Ramos (cell line): ENCODE measurements around the gene ANKH.

ENCODE experiments used
- in situ Hi-C: fragments of 300-500 bp; cut with MboI; formaldehyde crosslinking; loops from one replicate; pipeline ENCODE4 v1.14.3; 2022; ENCODE audit warnings: low sequenced_read_pairs; ENCODE audit not compliant: unreplicated experiment

The ANKH gene

DNA sequence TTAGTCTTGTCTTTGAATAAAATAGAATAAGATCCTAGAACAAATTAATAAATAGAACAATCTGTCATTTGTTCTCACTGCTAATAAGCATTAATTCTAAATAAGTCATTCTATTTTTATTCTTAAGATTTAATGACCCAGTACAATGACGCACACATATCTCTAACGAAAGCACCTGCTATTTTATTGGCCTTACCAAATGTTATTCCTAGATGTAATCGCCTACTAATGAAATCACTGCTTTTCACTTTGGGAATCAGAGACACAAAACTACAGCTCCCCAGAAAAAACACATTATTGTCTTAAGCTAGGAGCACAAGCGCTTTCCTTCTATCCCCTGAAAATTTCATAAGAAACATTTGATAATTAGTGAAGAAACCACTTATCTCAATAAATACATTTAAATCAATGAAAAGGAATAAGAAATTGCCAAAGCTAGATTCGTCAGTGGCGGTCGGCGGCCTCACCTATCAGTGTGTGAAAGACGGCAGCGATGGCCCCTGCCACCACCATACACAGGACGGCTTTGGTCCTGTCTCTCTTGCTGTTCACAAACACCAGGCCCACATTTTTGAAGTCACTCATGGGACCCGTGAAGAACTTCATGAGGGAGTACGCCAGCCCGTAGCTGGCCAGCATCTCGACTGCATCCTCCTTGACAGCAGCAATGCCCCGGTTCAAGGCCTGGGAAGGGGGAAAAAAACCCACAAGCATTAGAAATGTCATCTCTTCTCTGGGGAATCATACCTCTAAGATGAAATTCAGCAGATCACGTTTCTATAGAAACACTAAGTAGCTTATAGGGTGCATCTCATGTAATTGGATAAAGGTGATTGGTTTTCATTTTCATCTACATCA is 102.8 kb downstream of the ANKH start:
- in situ Hi-C loops, result no loop called here

DNA sequence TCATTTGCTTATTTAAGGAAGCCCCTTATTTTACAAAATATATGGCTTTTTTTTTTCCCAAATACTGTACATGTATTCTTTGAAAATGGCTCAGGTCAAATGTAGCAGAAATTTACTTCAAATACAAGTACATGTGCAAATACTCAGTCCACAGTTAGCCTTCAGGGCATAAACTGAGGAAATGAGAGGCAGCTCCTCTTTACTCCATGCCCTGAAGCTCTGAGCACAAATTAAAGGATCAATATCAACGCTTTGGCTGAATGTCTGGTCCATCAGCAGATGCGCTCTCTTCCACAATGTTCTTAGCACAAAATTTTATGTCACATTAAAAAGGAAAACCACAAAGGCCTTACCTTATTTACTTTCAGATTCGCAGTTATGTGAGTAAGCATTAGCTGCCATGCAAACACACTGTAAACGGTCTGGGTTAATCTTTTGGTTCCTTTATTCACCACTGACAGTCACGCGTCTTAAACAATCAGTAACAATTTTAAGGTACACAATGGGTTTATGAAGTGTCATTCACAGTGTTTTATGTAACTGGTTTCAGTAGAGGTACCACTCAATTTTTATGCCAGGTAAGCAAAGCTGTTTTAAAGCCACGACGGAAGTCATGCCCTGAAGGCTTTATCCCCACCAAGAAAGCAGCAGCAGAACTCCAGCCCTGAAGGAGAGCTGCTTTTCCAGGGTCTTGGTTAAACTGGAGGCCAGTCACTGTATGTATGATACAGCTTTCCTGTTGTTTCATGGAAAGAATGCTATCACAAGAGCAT is 103.7 kb downstream of the ANKH start:
- in situ Hi-C loops, result no loop called here

DNA sequence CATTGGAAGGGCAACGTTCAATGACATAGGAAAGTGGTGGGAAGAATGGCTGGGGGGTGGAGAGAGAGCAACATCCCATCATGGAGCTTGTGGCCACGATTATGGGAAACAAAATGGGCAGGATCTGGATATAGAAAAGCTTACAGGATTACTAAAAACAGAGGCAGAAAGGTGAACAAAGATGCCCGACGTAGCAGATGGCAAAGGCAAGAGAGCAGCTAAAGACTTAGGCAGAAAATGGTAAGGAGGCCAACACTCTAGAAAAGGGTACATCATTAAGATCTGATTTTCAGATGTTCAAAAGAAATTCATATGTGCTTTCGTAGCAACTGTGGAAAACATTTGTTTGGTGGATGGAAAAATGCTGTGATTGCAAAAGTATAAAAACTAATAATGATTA is 104.5 kb downstream of the ANKH start:
- in situ Hi-C loops, result no loop called here

DNA sequence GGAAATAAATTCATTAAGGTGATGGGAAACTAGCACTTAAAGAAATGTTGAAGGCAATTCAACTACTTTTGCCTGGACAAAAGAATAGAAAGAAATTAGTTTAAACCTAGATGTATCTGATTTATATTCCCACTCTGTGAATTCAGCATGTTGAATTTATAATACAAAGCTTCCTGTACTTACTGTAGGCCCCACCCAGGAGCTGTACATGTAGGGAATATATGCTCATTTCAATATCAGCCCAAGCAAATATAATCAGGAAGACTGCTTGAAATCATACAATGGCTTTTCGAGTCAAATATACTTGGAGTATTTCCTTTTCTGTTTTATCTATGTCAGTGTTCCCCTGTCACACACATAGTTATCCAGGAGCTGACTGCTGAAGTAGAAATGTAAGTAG is 105.0 kb downstream of the ANKH start:
- in situ Hi-C loops, result no loop called here

DNA sequence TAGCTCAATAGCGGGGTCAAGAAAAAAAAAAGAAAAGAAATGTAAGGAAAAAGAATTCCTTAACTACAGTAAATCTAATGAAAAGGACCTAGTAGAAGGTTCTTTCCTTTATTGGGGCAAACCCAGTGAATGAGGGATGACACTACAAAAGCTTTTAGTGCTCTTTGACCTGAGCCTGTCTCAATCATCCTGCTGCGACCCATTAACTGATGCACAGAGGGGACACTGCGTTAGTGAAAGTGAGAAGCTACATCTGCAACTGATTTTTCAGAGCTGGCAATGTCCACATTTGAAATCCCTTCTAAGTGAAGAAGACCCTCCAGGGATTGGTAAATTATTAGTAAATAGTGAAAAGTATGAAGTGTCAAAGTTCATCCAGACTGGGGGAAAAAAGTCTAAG is 106.0 kb downstream of the ANKH start:
- in situ Hi-C loops, result no loop called here

DNA sequence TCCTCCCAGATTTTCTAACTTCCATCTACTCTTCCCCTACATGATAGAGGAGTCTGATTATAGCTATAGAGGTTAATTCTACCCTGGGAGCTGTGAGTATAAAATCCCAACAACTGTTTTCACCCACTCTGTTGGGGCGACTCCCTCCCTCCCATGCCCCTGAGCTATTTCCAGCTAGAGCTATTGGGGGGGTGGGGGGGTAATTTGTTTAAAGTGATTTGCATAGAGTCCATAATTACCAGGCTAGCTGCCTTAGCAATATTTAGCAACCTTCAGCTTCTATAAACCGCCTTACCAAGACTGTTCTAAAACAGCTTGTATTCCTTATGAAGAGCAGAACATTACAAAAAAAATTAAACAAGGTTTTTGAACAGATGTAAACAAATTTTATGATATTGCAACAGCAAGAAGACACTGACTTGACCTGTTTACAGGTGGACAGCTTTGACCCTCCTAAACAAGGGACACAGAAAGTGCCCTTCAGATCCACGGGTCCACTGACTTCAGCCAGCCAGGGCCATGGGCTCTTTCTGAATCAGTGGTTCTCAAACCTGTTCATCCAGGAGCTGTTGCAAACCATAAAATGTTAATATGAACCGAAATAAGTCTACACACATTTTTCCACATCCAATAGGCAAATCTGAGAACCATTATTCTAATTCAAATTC is 108.9 kb downstream of the ANKH start:
- in situ Hi-C loops, result no loop called here

DNA sequence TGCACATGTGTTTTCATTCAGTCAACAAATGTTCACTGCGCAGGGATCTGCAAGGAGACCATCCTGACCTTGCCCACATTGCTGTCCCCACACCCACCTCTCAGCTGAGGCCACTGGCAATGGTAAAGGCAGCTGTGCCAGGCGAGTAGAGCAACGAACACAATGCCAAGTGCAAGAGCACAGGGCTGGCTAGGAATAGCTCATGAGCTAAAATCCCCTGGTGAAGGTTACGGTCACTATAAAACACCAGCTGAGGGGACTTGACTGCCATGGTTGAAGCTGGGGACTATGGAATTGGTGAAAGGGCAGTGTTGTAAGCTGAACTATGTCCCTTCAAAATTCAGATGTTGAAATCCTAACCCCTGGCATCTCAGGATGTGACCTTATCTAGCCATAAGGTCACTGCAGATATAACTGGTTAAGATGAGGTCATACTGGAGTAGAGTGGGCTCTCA is 111.0 kb downstream of the ANKH start:
- in situ Hi-C loops, result no loop called here

DNA sequence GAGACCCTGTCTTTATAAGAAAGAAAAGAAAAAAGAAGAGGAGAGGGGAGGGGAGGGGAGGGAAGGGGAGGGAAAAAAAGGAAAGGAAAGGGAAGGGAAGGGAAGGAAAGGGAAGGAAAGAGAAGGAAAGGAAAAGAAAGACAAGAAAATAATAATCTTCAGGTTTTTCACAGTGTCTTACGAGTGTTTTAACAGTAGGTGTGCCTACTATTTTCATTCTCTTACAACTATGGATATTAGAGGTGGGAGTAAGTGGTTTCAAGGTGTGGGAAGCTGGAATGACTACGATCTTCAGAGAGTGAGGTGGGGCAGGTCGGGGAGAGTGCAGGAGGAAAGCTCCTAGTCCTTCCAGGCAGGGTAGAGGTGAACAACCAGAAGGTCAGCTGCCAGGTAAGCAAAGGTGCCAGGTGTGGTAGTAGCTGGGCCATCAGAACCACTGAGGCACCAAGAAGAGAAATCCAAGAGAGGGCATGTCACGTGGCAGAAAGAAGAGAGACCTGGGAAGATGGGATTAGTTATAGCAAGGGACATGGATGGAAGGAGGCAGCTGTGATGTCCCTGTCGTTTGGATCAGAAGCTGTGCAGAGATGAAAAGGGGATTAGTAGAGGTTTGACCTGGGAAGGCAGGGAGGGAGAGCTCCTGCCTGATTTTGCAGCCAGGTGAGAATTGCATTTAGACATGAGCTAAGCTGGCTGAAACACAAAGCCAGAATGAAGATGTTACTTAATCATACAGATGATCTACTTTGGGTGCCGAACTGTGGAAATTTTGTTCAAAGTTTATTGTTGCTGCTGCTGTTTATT is 111.6 kb downstream of the ANKH start:
- in situ Hi-C loops, result no loop called here

DNA sequence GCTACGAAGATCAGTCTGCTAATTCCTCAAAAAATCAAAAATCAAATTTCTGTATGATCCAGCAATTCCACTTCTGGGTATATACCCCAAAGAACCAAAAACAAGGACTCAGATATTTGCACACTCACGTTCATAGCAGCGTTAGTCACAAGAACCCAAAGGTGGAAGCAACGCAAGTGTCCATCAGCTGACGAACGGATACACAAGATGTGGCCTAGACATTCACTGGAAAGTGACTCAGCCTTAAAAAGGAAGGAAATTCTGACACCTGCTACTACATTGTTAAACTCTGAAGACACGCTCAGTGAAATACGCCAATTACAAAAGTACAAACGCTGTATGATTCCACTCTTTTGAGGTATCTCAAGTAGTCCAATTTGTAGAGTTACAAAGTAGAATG is 113.7 kb downstream of the ANKH start:
- in situ Hi-C loops, result no loop called here

DNA sequence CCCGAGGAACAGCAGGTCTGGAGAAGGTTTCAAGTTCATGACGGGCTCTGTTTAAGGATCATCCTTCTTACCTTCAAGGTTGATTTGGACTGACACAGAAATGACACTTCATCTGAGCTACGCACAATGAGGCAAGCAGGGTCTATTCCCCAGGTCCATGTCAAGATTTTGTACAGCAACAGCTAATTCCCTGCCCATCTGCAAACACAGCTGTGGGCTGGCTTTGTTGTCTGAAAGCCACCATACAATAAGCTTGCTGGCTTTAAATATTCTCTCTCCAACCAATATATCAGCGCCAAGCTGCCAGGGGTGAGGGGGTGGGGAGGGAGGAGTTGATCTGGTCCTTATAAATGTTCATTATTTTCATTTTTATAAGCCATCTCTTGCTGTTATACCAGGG is 115.1 kb downstream of the ANKH start:
- in situ Hi-C loops, result no loop called here

DNA sequence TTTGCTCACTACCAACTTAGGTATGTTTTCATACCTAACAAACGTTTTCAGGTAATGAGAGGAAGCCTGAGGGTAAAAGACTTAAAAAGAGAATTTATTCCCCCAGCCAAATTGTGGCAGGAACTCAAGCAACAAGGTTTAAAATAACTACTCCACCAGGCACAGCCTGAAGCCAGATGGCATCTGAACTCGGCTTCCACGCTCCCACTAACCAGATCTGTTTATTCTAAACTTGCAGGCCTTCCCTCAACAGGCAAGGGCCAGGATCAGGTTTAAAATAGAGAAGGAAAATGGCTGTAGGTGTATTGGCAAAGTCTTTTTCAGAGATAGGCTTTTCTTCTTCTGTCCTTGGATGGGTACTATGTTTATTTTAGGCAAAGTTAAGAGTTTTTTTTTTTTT is 117.6 kb downstream of the ANKH start:
- in situ Hi-C loops, result no loop called here

DNA sequence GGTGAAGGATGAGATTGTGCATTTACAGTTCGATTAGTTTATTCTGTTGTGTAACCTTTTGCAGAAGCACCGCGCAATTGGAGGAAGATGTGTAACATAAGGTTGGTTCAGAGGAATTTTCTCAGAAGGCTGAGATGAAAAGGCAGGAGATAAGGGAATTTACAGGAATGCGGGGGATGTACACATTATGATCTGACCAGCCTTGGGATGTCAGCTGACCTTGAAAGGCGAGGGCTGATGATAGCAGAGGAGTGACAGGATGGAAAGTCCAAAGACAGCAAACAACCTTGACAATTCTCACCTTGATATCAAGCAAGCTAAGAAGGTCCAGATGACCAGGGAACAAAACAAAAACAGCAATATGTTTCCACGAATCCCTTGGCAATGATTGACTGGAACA is 118.3 kb downstream of the ANKH start:
- in situ Hi-C loops, result no loop called here

DNA sequence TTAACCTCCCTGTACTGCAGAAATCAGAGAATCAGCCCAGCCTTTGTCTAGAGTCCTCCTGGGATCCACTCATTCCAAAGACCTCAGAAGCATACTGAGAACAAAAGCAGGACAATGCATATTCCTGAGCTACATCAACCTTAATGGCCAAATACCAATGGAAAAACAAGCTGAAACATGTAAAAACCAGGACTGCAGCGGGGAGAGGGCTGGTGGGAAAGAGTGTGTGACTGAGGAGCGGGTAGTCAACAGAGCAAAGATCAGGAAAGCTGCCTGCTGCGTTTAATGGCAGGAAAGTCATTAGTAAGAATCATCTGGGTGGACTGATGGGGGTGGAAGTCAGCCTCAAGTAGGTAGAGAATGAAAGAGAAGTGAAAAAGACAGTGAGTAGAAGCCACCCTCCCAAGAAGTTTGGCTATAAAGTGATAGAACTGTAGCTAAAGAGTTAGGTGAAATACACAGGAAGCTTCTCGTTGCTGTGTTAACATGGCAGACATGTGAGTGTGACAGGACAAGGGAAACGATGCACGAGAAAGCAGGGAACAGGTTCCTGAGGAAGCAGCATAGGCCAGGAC is 119.0 kb downstream of the ANKH start:
- in situ Hi-C loops, result no loop called here

DNA sequence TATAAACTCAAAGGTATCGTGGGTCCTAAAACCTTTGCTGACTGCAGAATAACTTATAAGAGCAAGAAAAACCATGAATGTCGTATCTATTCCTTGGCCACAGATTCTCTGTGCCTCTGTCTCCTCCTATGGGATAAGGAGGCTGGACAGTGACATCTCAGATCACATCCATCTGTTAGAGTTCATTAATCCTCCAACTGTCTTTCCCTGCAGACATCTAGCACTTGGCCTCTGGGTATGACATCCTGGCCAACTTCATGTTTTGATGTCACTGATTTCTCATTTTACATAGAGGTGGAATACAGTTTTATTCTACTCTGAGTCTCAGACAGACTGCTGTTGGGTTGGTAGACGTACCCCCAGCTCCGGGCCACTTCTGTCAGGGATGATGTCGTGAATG is 120.9 kb downstream of the ANKH start:
- in situ Hi-C loops, result no loop called here

DNA sequence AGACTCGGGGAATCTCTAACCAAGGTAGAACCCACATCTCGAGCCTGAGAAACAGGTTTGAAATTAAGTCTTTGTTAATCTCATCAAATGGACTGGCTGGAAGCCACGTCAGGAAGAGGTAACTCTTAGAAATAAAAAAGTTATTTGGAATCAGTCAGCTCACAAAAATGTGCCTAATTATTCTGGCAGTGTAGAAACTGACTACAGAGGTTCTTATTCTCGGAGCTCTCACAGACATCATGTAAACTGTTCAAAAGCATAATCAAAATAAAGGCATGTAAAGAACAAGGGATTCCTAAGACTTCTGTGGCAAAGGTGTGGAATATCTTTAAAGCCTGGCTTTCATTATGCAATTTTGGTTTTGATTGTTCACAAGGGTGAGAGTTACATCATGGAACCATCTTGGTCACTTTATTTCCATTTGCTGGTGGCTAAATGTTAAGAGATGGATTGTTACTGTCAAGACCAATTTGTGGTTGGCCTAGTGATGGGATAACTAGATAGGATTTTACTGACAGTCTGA is 121.9 kb downstream of the ANKH start:
- in situ Hi-C loops, result no loop called here

DNA sequence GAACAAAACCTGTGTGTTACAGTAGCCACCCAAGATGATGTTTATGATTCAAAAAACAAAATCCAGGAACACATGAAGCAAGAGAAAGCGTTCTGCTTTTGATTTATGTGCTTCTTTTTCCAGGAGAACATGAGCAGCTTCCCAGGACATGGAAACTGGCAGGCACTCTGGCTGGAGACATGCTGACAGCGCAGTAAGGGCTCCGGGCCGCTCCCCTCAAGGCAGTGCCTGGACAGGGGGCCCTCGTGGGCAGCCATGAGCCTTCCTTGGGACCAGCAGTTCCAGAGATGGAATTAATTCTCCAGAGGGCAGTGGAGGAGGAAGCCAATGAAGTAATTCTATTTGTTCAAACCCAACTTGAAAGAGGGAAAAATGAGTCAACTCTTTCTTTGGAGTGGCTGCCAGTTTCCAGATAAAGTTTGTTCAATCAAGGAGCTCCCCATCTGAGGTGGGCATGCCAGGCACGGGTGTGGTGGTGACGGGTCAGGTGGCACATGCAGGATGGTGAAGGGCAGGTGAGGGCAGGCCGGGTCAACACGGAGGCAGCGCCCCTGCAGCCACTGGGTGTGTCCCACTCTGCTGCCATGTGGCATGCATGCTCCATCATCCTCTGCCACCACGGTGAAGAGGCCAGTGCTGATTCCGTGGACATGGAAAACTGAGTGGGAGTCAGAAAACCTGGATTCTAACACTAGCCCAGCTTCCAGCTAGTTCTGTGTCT is 123.2 kb downstream of the ANKH start:
- in situ Hi-C loops, result no loop called here

DNA sequence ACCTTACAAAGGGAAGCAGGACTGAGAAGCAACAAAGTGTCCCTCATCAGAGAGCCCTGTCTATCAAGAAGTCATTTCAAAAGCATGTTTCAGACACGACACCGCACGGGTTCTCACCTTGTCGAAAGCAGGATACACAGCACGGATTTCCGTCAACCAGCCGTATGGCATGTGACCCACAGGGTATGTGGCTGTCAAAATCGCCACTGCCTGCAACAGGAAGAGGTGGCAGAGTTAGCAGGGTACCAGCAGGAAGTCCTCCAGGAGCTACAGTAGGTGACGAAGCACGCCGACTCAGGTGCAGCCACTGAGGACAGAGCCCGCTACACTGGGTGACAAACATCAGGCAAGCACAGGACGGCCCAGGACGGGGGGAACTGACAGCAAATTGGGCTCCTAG is 125.8 kb downstream of the ANKH start:
- in situ Hi-C loops, result no loop called here

DNA sequence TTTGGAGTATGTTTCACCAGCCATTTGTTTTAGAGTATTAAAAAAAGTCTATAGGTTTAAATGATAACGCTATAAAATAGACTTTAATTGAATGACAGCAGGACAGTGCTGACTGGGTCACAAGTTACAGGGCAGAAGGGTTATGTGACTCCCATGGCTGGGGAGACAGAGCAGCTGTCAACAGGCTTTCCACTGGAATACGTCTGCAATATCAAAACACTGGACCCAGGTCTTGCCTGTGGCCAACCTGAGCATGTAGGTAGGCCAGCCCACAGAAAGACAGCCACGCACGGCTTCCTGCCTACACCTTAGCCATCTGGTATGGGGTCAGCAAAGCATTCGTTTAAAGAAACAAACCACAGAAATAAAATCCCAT is 126.4 kb downstream of the ANKH start:
- in situ Hi-C loops, result no loop called here
